Fibroblast of upper back skin (primary cell): ENCODE measurements around the gene CPNE8.

Source experiments
- DNase-seq: peaks from one replicate; pipeline ENCODE4 v3.0.0-alpha.2; 2013

CPNE8 gene

DNA sequence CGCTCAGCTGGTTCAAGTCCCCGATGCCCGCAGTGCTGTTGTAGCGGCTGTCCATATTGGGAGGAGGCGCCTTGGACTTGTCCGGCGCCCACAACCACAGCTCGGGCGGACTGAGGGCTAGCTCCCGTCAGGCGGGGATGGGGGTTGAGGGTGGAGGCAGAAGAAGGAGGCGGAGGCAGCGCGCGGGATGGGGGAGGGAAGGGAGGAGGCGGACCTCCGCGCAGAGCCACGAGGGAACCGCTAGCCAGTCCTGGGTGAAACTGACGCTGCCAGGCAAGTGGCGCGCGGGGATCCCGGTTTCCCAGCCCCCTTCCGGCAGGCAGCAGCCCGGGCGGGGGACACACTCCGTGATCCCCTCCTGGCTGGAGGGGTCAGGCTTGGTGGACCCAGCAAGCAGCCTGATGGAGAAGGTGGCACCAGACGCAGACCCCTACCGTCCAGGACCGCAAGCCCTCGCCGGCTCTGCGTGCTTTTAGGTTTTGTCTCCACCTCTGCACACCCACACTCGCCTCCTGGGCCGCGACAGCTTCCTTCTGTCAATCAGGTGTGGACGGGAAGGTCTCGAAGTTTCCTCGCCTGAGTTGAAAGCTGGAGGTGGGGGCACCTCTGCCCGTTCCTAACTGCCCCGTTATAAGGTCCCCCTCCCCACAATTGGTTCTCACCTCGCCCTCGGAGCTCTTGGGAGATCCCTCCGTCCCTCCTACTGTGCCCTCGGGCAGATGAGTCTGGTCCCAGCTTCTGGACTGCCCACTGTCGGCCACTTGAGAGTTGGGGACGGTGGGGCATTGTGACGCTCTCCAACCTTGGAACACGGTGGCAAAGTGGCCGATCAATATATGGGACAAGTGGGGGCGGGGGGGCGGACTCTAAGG lies at the start of gene CPNE8:
TSS of gene CPNE8 (minus strand) at position 112 of the 872 bp plus-strand sequence. CDS start at position 55, 57 bp downstream.
- peak; percentile 29 for DNase-seq

DNA sequence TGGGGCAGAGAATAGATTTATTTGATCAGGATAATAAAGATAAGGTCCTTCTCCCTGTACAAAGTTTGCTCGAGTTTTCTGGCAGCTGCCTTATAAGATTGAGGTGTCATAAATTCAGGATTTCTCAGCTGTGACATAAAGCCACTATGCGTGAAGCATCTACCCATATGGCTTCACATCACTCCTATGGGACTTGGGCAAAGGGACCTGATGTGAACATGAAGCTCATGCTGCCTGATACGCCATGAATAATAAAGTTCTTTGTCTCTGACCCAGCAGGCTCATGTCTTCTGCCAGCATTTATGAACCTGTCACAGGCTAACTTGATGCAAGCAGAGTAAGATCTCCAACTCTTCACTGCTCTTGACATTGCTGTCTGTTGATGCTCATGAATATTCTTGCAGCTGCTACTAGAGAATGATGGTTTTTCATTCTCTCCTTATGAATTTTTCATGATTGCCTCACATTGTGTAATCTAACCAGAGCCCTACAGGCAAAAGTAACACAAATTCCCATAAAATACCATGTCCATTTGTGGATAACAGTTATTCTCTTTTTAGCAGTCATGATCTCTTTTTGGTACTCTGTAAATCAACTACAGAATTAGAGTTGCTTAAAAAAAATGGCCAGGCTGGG lies 49.0 kb upstream of the CPNE8 start:
- no peak for DNase-seq

DNA sequence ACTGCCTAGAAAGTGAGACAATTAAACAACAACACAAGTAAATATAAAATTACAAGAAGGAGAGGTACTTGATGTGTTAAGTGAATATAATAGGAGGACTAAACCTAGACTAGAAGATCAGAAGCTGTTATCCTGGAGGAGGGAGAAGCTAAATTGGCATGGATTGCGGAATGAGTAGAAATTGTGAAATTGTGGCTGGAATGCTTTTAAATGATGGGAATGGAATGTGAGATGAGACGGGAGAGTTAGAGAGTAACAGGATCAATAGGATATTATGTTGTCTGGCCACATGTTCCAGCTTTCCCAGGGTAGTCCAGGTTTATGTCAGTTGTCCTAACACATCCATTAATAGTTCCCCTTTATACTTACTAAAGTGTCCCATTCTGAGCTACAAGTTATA lies 44.0 kb upstream of the CPNE8 start:
- no peak for DNase-seq

DNA sequence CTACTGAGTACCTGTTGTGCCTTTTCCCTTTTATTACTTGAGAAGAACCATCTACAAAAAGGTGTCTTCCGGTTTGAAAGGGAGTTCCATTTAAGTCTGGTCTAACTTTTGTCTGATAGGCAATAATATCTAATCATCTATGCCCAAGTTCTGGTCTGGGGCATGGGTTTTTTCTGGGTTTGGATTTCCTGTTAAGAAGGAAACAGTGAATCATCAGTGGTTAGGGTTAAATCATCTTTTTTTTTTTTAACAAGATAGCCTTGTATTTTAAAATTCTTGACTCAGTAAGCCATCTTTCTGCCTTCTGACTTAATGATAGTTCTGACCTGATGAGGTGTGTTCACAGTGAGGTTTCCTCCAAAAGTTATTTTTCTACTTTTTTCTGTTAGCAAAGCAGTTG lies 29.3 kb upstream of the CPNE8 start:
- DNase-seq: no peak

DNA sequence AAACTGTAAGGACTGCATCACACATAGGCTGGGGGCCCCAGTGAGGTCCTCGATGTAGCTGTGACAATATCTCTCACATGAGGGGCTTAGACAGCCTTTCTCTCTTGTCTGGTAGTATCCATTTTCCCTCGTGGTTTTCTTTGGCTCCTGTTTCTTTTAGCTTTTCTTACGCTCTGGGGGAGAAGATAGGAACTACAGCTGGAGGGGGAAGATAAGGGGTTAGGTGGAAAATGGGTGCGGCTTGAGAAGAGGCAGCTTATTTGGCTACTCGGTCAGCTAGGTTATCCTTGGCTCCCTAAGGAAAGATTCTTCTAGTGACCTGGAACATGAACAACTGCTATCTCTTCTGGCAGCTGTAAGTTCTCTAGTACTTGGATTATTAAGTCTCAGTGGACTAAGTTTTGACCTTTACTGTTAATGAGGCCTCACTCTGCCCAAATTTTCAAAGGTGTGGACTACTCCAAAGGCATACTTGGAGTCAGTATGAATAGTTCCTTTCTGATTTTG lies 28.7 kb upstream of the CPNE8 start:
- DNase-seq: no peak

DNA sequence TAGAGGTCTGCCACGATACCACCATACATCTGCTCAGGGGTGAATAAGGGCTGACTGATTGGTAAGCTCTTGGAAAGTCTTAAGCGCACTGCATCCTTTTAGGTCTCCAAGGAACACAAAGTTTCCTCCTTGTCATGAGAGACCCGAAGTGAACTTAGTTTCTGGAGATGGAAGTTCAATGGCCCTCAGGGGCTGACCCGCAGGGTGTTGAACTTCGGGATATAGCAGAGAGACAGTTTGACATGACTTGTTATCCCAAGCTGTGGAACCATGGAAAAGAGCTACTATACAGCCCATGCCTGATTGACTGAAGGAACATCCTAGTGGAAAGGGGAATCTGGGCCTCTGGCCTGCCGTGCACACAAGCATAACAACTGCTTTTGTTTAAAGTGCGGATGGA lies 26.9 kb upstream of the CPNE8 start:
- DNase-seq: no peak

DNA sequence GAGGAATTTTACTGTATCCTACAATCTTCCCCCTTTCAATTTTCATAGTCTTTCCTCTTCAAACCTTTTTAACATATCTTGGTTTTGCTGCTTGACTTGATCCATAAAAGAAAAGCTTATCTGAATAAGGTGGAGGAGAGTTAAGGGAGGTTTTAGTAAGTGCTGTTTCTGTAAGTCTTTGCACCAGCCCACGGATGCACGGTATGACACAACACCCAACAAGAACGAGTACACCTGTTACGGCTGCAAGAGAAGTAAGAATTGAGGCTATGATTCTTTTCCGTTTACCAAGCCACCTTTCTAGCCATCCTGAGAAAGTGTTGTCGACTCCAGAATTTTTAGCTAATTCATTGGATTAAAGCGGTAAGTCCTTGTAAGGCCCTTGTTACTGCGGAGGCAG lies 26.1 kb upstream of the CPNE8 start:
- DNase-seq: no peak

DNA sequence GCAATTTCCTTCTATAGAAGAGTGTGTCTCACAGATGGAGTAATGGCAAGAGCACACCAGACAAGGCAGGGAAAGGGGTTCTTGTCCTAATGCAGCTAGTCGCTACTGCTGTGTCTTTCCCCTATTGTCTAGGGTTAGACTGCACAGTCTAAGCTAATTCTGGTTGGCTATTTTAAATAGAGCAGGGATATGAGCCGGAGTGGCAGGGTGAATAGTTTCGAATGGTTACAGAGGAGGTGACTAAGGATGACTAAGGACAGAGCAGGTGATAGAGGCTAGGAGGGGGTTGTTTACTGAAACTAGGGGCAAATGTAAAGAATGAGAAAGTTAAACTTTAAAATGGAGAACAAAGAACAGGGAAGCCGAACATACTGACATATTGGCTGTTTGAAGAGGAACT lies 25.6 kb upstream of the CPNE8 start:
- no peak for DNase-seq

DNA sequence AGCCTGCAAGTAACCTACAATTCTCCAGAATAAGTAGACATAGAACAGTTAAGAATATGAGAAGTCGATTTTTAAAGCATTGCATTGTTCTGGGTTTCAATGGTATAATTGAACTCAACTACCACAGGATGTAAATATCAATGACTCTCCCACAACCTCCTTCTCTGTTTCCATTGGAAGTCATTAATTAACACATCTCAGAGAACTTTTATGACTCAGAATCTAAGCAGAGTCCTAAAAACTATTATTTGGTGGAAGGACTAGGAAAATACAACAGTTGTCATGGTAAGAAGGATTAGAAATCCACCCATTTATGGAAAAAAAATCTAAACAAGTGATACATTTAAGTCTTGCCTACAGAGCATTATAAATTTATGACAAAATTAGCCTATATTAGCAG lies 21.1 kb upstream of the CPNE8 start:
- DNase-seq: no peak

DNA sequence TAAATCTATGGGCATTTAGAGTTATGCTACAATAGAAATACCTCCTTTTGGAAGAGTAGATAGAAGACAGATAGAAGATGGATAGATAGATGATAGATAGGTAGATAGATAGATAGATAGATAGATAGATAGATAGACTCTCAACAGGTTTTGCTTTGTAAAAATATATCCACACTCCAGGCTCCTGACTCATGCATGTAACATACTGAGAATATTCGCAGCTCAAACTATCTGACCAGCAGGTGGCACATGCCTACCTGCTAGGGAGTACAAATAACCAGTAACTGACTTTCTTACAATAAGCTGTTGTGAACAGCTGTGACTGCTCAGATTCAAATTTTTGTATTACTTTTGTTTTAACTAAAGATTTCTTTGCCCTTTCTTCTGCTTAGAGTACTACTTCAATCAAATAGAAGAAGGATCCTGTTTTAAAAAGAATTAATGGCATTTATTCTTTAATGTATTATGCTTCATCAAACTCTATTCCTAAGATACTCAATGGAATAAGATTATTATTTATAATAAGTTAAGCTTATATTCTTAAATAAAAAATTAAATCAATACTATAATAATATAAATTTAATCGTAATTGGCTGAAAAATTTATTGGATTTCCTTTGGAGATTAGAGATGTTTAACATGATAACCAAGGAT lies 15.8 kb upstream of the CPNE8 start:
- DNase-seq: peak; percentile 45

DNA sequence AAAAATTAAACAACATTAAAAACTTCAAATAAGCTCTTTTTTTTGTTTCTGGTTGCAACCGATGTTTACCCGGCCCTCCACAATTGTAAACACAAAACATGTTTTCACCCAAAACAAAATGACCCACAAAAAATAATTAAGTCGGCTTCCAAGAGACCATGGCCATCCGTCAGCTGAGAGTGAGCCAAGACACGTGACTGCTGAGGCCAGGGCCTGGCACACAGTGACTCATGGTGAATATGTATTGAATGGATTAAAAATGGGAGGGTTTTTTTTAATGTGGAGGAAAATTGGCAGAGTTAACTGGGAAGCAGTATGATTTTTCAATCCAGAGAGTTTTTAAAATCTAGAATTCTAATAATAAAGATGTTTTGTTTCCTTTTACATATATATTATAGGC lies 13.8 kb upstream of the CPNE8 start:
- no peak for DNase-seq

DNA sequence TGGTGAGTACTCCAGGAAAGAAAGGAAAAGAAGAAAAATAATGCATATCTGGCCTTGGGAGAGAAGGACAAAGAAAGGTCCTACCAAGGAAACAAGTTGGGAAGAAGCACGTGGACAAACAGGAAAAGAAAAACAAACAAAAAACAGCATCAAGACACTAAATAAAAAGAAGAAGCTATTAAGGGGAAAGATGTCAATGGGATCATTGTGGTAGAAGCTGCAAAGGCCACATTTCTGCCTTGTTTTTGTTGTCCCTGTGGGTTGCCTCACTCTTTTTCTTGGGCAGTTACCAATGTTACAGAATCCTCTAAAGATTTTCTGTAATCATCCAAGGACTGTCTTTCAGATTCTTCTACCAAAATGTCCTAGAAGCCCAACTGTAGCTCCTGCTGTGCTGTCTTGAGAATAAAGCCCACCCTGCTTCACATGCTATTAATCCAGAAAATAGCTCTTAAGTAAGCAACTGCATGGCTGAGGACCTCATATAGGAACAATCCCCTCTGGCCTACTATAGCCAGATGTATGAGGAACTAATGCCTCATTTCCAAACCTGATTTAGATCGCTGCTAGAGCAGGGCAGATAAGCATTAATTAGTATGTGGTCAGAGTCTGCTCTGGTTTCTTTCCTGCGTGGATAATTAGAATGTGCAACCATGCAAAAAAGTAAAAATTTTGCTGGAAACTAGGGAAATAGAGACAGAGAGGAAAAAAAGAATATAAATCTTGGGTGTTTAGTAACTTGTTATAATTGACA lies 10.2 kb upstream of the CPNE8 start:
- no peak for DNase-seq

DNA sequence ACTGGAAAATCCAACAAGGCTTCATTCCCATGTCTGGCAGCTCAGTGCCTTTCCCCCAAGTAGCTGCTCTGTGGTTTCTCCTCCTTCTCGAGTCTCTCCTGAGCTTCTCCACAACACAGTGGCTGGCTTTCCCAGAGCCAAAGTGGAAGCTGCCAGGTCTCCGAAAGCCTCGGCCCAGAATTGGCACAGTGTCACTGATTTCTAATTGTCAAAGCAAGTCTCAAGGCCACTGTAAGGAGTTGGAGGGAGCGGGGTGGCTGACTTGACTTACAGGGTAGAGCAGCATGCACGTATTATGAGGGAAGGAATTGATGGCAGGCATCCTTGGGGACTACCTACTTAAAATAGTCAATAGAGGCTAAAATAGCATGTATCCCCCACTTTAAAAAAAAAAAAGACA lies 6.7 kb upstream of the CPNE8 start:
- DNase-seq: no peak

DNA sequence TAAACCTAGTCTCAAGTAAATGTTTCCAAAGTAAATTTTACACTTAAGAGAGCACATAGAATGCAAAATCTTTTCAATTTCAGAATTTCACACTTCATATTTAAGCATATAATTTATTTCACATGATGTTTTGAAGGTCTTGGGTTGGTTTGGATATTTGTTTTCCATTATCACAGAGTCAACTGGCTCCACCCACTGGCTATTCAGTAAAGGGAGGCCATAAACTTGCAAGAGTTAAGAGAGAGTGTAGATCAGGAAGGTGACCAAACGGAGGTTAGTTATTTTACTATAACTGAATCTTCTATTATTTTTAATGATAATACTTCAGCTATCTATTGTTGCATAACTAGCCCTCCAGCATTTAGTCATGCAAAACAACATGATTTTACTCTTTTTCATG lies 6.2 kb upstream of the CPNE8 start:
- DNase-seq: no peak

DNA sequence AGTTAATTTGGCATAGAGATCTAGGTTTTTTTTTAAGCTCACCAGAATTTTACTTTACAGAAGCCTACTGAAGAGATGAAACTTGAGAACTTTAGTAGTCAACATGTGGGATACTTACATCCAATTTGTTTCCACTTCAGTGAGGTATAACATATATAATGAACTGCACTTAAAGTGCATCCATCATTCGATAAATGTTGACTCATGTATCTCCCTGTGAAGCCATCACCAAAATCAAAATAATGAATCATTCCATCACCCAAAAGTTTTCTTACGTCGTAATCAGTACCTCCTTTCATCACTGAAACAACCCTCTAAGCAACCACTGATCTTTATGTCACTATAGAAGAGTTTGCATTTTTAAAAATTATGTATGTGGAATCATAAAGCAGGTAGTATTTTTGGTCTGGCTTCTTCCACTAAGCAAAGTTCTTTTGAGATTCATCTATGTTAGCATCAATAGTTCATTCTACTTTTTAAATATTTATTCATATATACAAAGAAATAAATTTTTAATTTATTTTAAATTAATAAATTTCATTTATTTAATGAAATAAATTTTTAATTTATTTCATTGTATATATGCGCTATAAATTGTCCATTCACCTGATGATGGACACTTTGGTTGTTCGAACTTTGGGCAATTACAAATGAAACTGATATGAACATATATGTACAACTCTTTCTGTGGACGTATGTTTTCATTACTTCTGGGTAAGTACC lies 2.0 kb upstream of the CPNE8 start:
- DNase-seq: no peak

DNA sequence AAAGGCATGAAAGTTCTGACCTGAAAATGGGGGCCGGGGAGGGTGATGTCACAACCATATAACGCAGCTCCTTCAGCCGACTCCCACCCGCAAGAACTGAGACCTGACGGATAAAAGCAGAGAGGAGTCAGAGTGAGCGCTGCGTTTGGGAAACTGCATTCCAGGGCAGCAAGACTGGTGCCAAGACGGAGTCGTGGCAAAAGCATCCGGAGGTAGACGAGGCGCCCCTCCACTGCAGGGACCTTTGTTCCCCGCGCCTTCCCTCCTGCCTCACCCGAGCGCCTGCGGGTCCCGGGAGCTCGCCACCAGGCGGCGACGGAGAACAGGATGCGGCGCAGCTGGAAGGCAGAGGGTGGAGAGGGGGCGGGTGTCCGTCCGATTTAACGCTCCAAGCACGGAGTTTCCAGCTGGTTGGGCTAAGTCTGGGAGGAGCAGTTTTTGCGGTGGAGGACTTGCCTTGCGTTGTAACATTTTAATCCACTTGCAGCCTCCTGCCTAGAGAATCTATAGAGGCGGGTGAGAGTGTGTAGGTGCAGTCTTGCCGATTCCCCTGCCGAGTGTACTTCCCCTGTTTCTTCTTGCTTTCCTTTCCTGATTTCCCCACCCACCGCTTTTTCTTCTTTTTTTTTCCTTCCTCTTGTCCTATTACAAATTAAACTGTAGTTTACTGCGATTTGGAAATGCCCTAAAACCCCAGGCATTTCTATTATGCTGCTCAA lies 1.2 kb upstream of the CPNE8 start:
- DNase-seq: peak; percentile 73

DNA sequence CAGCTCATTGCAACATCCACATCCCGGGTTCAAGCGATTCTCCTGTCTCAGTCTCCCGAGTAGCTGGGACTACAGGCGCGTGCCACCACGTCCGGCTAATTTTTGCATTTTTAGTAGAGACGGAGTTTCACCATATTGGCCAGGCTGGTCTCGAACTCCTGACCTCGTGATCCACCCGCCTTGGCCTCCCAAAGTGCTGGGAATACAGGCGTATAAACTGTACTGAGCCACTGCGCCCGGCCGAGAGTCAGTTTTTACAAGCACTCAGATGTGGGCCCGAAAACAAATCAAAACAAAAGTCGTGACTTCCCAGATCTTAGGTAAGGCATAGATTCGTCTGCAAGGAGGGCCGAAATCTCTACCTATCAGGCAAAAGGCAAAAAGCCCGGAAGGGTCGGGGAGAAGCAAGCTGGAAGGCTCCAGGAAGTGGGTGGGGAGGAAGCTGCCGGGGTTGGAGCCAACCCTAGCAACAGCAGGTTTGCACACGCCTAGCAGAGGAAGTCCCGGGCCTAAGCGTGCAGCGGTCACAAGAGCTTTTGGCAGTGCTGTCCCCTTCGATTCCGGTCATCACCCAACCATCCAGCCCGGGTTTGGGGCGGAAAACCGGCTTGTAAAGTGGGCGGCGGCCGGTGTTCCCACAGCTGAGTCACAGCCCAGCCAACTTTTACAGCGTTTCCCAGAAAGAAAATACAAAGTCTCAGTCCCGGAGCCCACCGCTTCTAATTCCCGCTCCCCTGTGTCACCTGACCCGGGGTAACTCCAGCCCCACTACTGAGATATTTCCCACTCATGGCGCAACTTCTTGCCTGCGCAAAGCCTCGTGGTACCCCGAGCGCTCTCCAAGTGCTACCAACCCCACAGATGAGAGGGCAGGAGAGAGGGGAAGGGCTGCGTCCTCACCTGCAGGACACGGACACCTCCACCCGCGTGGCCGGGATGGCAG lies 583 bp downstream of the CPNE8 start:
- peak; percentile 25 for DNase-seq

DNA sequence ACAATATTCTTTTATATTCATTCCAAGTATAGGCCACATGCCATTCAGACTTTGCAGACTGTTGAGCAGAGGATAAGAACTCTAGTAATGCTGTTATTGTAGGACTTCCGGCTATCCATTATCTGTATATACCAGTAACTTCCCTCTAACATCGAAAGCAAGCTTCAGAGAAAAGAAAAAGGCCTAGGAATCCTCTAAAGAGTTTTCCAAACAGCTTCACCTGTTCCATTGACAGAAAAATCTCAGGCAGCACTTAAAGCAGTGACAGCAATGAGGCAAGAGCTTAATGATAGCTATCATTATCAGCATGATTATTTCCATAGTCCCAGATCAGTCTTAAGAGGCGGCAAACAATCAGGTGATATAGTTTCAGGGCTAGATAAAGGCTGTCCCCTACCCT lies 1.8 kb downstream of the CPNE8 start:
- no peak for DNase-seq

DNA sequence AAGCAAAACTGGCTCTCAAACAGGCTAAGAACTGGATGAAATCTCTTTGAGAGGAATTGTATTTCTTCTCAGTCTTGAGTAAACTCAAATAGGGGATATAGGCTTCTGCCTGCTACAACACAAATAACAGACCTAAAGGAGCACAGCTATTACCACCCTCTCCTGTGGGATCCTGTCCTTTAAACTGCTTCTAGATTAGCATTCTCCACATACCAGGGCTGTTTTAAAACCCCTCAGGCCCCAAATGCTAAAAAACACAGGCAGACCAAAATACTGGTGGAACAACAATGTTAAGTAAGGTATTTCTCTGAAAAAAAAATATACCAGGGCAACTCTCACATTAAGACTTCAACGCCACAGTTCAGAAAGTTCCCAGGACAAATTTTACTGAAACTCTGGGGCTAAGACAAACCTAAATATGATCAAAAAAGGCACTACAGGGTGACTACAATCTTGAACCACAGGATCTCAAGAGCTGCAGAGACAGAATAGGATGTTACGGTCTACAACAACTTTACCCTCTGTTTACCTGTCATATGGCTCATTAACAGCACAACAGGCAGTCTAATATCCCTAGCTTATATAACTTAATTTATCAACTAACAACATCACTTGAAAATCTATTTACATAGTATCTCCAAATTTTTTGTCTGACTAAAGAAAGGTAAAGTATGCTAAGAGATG lies 7.2 kb downstream of the CPNE8 start:
- DNase-seq: no peak

DNA sequence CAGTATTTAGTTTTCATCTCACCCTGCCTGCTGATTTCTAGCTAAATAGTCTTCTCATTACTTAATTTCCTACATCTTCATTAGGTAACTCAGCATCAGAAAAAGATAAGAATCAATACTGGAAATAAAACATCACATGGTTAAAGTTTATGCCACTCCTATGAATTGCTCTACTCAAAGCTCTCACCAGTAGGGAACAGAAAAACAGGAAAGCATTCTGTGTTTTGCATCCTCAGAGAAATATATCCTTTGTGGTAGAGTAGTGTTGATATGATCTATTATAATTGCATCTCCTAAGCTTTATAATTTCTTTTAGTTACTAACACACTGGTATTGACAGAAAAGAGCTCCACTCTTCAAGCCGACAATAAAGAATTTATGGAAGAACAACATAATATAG lies 9.9 kb downstream of the CPNE8 start:
- no peak for DNase-seq
